GM06990 (cell line): ENCODE results near the gene BAG2.

Experiments used
- DNase-seq: peaks from one replicate; pipeline ENCODE4 v3.0.0-alpha.2; 2011; ENCODE audit not compliant: insufficient read length; ENCODE audit errors: extremely low read depth
- H3K27me3 ChIP-seq: replicated peaks from 2 replicates; pipeline ENCODE4 v1.6.0; 2011; ENCODE audit warnings: low read length; ENCODE audit not compliant: control insufficient read depth, insufficient read depth
- H3K36me3 ChIP-seq: 2 replicates; pipeline ENCODE4 v1.5.1; 2011; ENCODE audit warnings: low read length; ENCODE audit not compliant: control insufficient read depth, insufficient read depth
- H3K4me3 ChIP-seq: replicated peaks from 2 replicates; pipeline ENCODE4 v1.5.1; 2011; ENCODE audit warnings: low read depth, mild to moderate bottlenecking, control low read depth, low read length
- CTCF ChIP-seq: IDR thresholded peaks from 2 replicates; pipeline ENCODE4 v1.5.1; 2011; ENCODE audit warnings: low read length, control low read depth, mild to moderate bottlenecking, inconsistent platforms; ENCODE audit not compliant: insufficient read depth, poor library complexity, severe bottlenecking

The BAG2 gene

GRCh38 chr6:57172136-57173055 is at the start of gene BAG2:
Gene BAG2, plus strand, starts transcription at chr6:57172326. Its CDS starts 372 bp downstream, at chr6:57172698.
- TF ChIP-seq CTCF, result peak; percentile 4
- DNase-seq, result peak; percentile 96
- no peaks in the 10 kb centered on the region; the same call in none of the 2 replicates for H3K36me3 ChIP-seq
- H3K27me3 ChIP-seq, result no peaks in the 10 kb centered on the region
- H3K4me3 ChIP-seq, result peak within 1 kb of the TSS; percentile 84

GRCh38 chr6:57123111-57123510 is 49.0 kb upstream of the BAG2 start:
- Histone ChIP-seq H3K27me3 (no peaks in the 10 kb centered on the region), H3K4me3 (no peak overlapping the region), H3K36me3 (no peaks in the 10 kb centered on the region)
- DNase-seq, result no peak
- no peak for TF ChIP-seq CTCF

- Histone ChIP-seq H3K36me3 (no peaks in the 10 kb centered on the region; the same call in 1 of the 2 replicates), H3K4me3 (no peak overlapping the region), H3K27me3 (no peaks in the 10 kb centered on the region)
- no peak for DNase-seq
- TF ChIP-seq CTCF, result no peak
Measured at GRCh38 chr6:57127763-57128162, 44.4 kb upstream of the BAG2 start.

GRCh38 chr6:57130661-57131177 is 41.4 kb upstream of the BAG2 start:
- no peak overlapping the region for H3K4me3 ChIP-seq
- no peak for DNase-seq

GRCh38 chr6:57134954-57135353 is 37.2 kb upstream of the BAG2 start:
- H3K4me3 ChIP-seq, result no peak overlapping the region
- H3K36me3 ChIP-seq, result peaks cover 7% of the 10 kb centered on the region
- H3K27me3 ChIP-seq, result no peaks in the 10 kb centered on the region
- no peak for TF ChIP-seq CTCF
- DNase-seq, result no peak

More at GRCh38 chr6:57130661-57131177, 41.4 kb upstream of the BAG2 start:
- H3K27me3 ChIP-seq, result no peaks in the 10 kb centered on the region
- TF ChIP-seq CTCF, result no peak
- peaks cover 4% of the 10 kb centered on the region for H3K36me3 ChIP-seq
